HG02852 (cell line): Measurements from ENCODE around the gene PLPP4.
A peak's percentile ranks its signal among the peaks of the same experiment; 100 is the strongest.

Source experiments
- ATAC-seq: cut with Tn5 transposase; IDR thresholded peaks from one replicate; pipeline ENCODE4 v1.9.1; 2021; ENCODE audit warnings: mild to moderate bottlenecking, moderate library complexity; ENCODE audit not compliant: unreplicated experiment

Gene PLPP4

GRCh38 chr10:120606051-120606764 lies 149.2 kb downstream of the PLPP4 start:
- ATAC-seq = peak; percentile 65

- no peak for ATAC-seq
These were observed 150.1 kb downstream of the PLPP4 start for GRCh38 chr10:120607016-120607709.

GRCh38 chr10:120607710-120608703 lies 151.0 kb downstream of the PLPP4 start:
- no peak for ATAC-seq

GRCh38 chr10:120609006-120609405 lies 152.0 kb downstream of the PLPP4 start:
- ATAC-seq = no peak

GRCh38 chr10:120610791-120611190 lies 153.8 kb downstream of the PLPP4 start:
- ATAC-seq = no peak

- no peak for ATAC-seq
These were observed 155.7 kb downstream of the PLPP4 start for GRCh38 chr10:120612756-120613155.

- ATAC-seq = no peak
These were observed 156.2 kb downstream of the PLPP4 start for GRCh38 chr10:120613180-120613579.

- no peak for ATAC-seq
These were observed 157.7 kb downstream of the PLPP4 start for GRCh38 chr10:120614680-120615079.

GRCh38 chr10:120616311-120616911 lies 159.4 kb downstream of the PLPP4 start:
- ATAC-seq = no peak

GRCh38 chr10:120628197-120628596 lies 171.2 kb downstream of the PLPP4 start:
- no peak for ATAC-seq

GRCh38 chr10:120630266-120630665 lies 173.2 kb downstream of the PLPP4 start:
- no peak for ATAC-seq

- ATAC-seq = no peak
These were observed 175.0 kb downstream of the PLPP4 start for GRCh38 chr10:120632047-120632446.

- no peak for ATAC-seq
These were observed 175.9 kb downstream of the PLPP4 start for GRCh38 chr10:120632942-120633341.

- ATAC-seq = no peak
These were observed 177.6 kb downstream of the PLPP4 start for GRCh38 chr10:120634659-120635058.
